ACC112 (cell line): Measurements from ENCODE around the gene C2CD2L.
A peak's percentile ranks its signal among the peaks of the same experiment; 100 is the strongest.
"Not testable (repeated sequence)": the region's sequence is repeated elsewhere in the genome, so short reads cannot be mapped to it uniquely, and the experiment has no call there.

ENCODE experiments used
- H2AFZ ChIP-seq: fragments of 200-600 bp; sonication (generic); one replicate; pipeline ENCODE4 v1.6.0; 2017; ENCODE audit warnings: antibody characterized with exemption, low read length; ENCODE audit not compliant: unreplicated experiment
- H3K27ac ChIP-seq: fragments of 200-600 bp; sonication (generic); 2 replicates; pipeline ENCODE4 v1.5.1; 2014; ENCODE audit warnings: low read depth, mild to moderate bottlenecking, antibody characterized with exemption, low read length, moderate library complexity
- H3K27me3 ChIP-seq: fragments of 200-600 bp; sonication (generic); 2 replicates; pipeline ENCODE4 v1.6.1; 2014; ENCODE audit warnings: mild to moderate bottlenecking, antibody characterized with exemption, low read length, moderate library complexity, mixed read lengths; ENCODE audit not compliant: insufficient read depth
- H3K36me3 ChIP-seq: fragments of 200-600 bp; sonication (generic); 2 replicates; pipeline ENCODE4 v1.6.1; 2016; ENCODE audit warnings: mild to moderate bottlenecking, antibody characterized with exemption, low read length, moderate library complexity, mixed read lengths; ENCODE audit not compliant: insufficient read depth
- H3K4me1 ChIP-seq: fragments of 200-600 bp; sonication (generic); one replicate; pipeline ENCODE4 v1.6.1; 2016; ENCODE audit warnings: low read length, mixed read lengths; ENCODE audit not compliant: insufficient read depth, unreplicated experiment, control insufficient read depth
- H3K4me3 ChIP-seq: fragments of 200-600 bp; sonication (generic); 2 replicates; pipeline ENCODE4 v1.5.1; 2014; ENCODE audit warnings: mild to moderate bottlenecking, low read depth, low read length
- H3K79me2 ChIP-seq: fragments of 200-600 bp; sonication (generic); one replicate; pipeline ENCODE4 v1.6.0; 2016; ENCODE audit warnings: low read length; ENCODE audit not compliant: control insufficient read depth, unreplicated experiment, insufficient read depth

Gene C2CD2L

GRCh38 chr11:119167077-119167458 is 59.9 kb downstream of the C2CD2L start:
- H3K27me3 ChIP-seq, H3K36me3 ChIP-seq, H3K4me3 ChIP-seq, H3K27ac ChIP-seq, H3K79me2 ChIP-seq, H2AFZ ChIP-seq: not testable (repeated sequence)
- H3K4me1 ChIP-seq, result peaks cover 12% of the 10 kb centered on the region

GRCh38 chr11:119167933-119168332 is 60.8 kb downstream of the C2CD2L start:
- peaks cover 12% of the 10 kb centered on the region for H3K4me1 ChIP-seq
- no peaks in the 10 kb centered on the region for H3K79me2 ChIP-seq
- no peak overlapping the region for H3K27ac ChIP-seq
- no peaks in the 10 kb centered on the region for H3K36me3 ChIP-seq
- H3K4me3 ChIP-seq, result peak overlapping the region; percentile 89; the same call in 1 of the 2 replicates
- no peaks in the 10 kb centered on the region for H3K27me3 ChIP-seq
- H2AFZ ChIP-seq, result no peak overlapping the region
